ENCODE measurements around the gene ZNF791.
"Not testable (repeated sequence)": the region's sequence is repeated elsewhere in the genome, so short reads cannot be mapped to it uniquely, and the experiment has no call there.

The ZNF791 gene

GRCh38 chr19:12610540-12611360 is at the start of gene ZNF791, which contains the start of gene ZNF490:
Gene ZNF791 (plus strand): TSS chr19:12610920. CDS start chr19:12611080, 160 bp downstream.
Gene ZNF490 (minus strand): TSS chr19:12610813. CDS start chr19:12610680, 133 bp downstream.
- DNase-seq = peak; percentile 90

- DNase-seq = peak; percentile 73
These were observed 46.6 kb upstream of the ZNF791 start for GRCh38 chr19:12564016-12564664.

- DNase-seq = not testable (repeated sequence)
These were observed 44.3 kb upstream of the ZNF791 start for GRCh38 chr19:12566380-12566779.

GRCh38 chr19:12567951-12568350 is 42.8 kb upstream of the ZNF791 start:
- DNase-seq = no peak

GRCh38 chr19:12574036-12574435 is 36.7 kb upstream of the ZNF791 start:
- no peak for DNase-seq

- no peak for DNase-seq
These were observed 32.1 kb upstream of the ZNF791 start for GRCh38 chr19:12578641-12579040.

GRCh38 chr19:12580180-12580694 is 30.5 kb upstream of the ZNF791 start:
- no peak for DNase-seq

GRCh38 chr19:12581100-12581499 is 29.6 kb upstream of the ZNF791 start:
- no peak for DNase-seq

- DNase-seq = no peak
These were observed 14.2 kb upstream of the ZNF791 start for GRCh38 chr19:12596485-12596884.

- DNase-seq = no peak
These were observed 13.7 kb upstream of the ZNF791 start for GRCh38 chr19:12596927-12597548.

GRCh38 chr19:12597594-12597993 is 13.1 kb upstream of the ZNF791 start:
- DNase-seq = no peak

GRCh38 chr19:12603714-12604113 is 7.0 kb upstream of the ZNF791 start:
- no peak for DNase-seq

GRCh38 chr19:12606796-12607195 is 3.9 kb upstream of the ZNF791 start:
- DNase-seq = no peak

GRCh38 chr19:12607631-12608030 is 3.1 kb upstream of the ZNF791 start:
- DNase-seq = no peak

- DNase-seq = peak; percentile 32
These were observed 610 bp downstream of the ZNF791 start for GRCh38 chr19:12611361-12611699.

- no peak for DNase-seq
These were observed 6.9 kb downstream of the ZNF791 start for GRCh38 chr19:12617646-12618045.

- not testable (repeated sequence) for DNase-seq
These were observed 10.7 kb downstream of the ZNF791 start for GRCh38 chr19:12621253-12622024.

- DNase-seq = no peak
These were observed 12.8 kb downstream of the ZNF791 start for GRCh38 chr19:12623361-12624031.

- no peak for DNase-seq
These were observed 16.2 kb downstream of the ZNF791 start for GRCh38 chr19:12626958-12627357.

- DNase-seq = no peak
These were observed 17.6 kb downstream of the ZNF791 start for GRCh38 chr19:12628040-12629022.

GRCh38 chr19:12629215-12629614 is 18.5 kb downstream of the ZNF791 start:
- no peak for DNase-seq

Measured in NCI-H774 (cell line).